Measurements from ENCODE around the gene KIAA0040.

Gene KIAA0040

DNA sequence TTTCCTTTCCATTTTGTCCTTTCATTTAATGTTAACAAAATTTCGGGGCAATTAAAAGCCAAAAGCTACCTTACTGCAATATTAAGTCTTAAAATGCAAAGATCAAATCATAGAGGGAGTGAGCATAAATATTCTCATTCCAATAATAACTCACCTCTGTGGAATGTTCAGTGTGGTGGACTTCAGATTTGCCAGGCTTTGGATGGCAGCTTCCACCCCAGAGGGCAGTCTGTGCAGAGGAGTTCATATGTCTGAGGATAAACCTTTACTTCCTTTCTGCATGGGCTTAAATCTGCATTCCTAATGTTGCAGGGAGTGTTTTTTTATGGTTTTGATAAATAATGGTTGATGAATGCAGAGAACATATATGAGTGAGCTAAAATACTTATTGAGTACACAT is 16.3 kb downstream of the KIAA0040 start:
- TF ChIP-seq, protein P1, sequence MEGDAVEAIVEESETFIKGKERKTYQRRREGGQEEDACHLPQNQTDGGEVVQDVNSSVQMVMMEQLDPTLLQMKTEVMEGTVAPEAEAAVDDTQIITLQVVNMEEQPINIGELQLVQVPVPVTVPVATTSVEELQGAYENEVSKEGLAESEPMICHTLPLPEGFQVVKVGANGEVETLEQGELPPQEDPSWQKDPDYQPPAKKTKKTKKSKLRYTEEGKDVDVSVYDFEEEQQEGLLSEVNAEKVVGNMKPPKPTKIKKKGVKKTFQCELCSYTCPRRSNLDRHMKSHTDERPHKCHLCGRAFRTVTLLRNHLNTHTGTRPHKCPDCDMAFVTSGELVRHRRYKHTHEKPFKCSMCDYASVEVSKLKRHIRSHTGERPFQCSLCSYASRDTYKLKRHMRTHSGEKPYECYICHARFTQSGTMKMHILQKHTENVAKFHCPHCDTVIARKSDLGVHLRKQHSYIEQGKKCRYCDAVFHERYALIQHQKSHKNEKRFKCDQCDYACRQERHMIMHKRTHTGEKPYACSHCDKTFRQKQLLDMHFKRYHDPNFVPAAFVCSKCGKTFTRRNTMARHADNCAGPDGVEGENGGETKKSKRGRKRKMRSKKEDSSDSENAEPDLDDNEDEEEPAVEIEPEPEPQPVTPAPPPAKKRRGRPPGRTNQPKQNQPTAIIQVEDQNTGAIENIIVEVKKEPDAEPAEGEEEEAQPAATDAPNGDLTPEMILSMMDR (IDR thresholded peaks at IDR 0.05; ENCODE audit: control extremely low read depth, extremely low read depth, low read depth, missing control alignments), result no peak
- POLR2A ChIA-PET, result no interaction called here
- DNase-seq (ENCODE audit: extremely low spot score), result no peak
- CTCF ChIA-PET, result interaction anchor here (1.2 to 1.5 kb wide), 2 partner anchors 17 to 24 kb away, joined by 3 to 5 read pairs; no protein-coding TSS in a partner anchor

DNA sequence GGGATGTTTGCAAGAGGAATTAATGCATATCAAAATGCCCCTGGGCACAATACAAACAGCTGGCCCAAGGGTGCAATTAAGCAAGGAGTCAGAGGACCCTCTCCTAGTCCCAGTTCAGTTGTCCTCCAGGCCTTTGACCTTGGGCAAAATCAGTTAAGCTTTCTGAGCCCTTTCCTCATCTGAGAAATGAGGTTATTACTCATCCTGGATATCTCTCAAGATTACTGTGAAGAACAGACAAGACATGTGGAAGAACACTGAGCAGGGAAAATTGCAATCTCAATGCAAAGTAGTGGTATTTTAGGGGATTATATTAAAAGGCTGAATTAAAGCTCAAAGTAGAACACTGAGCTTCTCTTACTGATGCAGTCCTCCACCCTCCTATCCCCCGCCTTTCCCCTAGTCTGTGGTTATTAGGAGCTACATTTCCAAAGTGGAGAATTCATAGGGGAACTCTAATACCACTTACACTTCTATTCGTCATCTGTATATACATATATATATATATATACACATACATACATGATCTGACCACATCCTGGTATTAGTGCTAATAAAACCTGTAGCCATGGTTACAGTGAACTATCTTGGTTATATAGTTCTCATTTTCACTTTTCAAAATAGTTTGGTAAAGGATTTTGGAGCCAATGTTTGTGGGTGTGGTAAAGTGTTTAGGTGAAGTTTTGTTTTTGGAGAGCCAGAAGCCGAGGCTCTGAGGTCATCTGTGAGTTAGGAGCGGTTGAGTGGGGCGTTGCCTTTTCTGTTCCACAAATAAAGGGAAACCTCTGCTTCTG is 18.1 kb downstream of the KIAA0040 start:
- ChIA-PET POLR2A (interaction anchor here (0.7 kb wide), 1 partner anchor 22 kb away, joined by 3 read pairs; no protein-coding TSS in a partner anchor), CTCF (interaction anchor here (0.8 to 6.6 kb wide), 14 partner anchors 8 to 145 kb away, joined by 3 to 51 read pairs (median 3); no protein-coding TSS in a partner anchor)
- TF ChIP-seq, protein P1 (IDR thresholded peaks at IDR 0.05; ENCODE audit: control extremely low read depth, extremely low read depth, low read depth, missing control alignments), result no peak
- peak; percentile 27 for DNase-seq (ENCODE audit: extremely low spot score)

DNA sequence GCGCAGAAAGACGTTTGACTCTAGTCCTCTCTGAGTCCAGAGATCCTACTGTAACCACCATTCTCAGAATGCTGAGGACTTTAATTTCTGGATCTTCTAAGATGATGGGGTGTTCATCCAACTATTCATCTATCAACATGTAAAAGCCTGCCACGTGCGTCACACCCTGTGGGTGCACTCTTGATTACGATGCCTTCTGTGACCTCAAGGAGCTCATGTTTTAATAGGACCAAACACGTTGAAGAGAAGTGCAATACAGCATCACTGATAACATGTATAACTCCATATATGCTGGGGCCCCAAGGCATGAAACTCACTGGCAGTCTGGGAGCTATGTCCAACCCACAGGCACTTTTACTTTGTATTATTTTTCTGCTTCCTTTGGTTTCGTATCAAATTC is 19.0 kb downstream of the KIAA0040 start:
- DNase-seq (ENCODE audit: extremely low spot score), result no peak
- ChIA-PET POLR2A (no interaction called here), CTCF (interaction anchor here (0.9 to 6.6 kb wide), 13 partner anchors 9 to 145 kb away, joined by 3 to 51 read pairs (median 3); no protein-coding TSS in a partner anchor)
- TF ChIP-seq, protein P1 (IDR thresholded peaks at IDR 0.05; ENCODE audit: control extremely low read depth, extremely low read depth, low read depth, missing control alignments), result no peak

DNA sequence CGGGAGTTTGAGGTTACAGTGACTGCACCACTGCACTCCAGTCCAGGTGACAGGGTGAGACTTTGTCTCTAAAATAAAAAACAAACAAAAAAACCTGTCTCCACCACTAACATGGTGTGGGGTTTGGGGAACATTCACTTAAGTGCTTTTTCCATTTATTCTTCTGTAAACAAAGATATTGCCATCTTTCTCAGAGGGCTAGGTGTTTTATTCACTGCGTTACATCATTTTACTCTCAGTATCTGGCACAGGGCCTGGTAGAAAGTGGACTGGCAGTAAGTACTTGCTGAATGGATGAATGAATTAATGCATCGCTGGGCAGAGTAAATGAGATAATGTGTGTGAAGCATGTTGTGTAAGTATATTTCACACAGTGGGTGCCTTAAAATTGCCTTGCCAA is 20.1 kb downstream of the KIAA0040 start:
- ChIA-PET CTCF (interaction anchor here (1.3 to 6.6 kb wide), 8 partner anchors 8 to 146 kb away, joined by 3 to 51 read pairs (median 6); no protein-coding TSS in a partner anchor), POLR2A (no interaction called here)
- no peak for DNase-seq (ENCODE audit: extremely low spot score)
- TF ChIP-seq, protein P1 (IDR thresholded peaks at IDR 0.05; ENCODE audit: control extremely low read depth, extremely low read depth, low read depth, missing control alignments), result no peak

DNA sequence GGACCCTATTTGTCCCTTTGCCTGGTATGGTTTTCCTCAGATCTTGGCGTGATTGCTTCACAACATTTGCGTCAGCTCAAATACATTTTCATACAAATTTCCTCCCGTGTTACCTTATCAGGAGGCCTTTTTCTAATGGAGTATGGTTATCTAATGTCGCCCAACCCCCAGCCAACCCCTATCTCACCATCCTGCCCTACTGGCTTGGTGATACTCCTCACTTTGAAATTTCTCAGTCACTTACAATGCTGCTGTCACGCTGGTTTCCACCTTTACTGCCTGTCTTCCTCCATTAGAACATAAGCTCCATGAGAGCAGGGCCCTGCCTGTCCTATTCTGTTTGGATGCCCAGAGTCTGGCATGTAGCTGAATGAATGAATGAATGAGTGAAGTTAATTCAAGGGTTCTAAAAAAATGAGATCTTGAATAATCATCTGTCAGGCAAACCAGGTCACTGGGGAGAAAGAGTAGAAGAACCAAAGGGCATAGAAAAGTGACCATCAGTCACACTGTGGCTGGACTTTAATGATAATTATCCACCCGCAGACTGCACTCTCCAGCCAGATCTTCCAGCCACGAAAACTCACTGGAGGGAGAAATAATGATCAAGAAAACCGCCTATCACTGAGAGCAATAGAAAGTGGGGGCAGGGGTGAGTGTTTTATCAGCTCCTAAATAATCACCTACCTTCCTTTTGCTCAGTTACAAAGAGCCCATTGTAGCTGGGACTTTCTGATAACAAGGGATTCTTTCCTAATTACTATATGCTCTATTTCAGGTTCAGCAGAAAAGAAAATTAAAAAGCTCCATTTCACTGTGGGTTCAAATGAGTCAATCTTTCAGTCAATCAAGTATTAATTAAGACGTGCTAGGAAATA is 21.3 kb downstream of the KIAA0040 start:
- no peak for DNase-seq (ENCODE audit: extremely low spot score)
- CTCF ChIA-PET, result interaction anchor here (1.1 to 6.6 kb wide), 9 partner anchors 9 to 148 kb away, joined by 3 to 51 read pairs (median 6); no protein-coding TSS in a partner anchor
- TF ChIP-seq, protein P1 (IDR thresholded peaks at IDR 0.05; ENCODE audit: control extremely low read depth, extremely low read depth, low read depth, missing control alignments), result no peak
- POLR2A ChIA-PET, result no interaction called here

Measured in GM10248 (cell line).